HEK293T (cell line): ENCODE results near the gene SMC5.

Experiments
- ARNT ChIP-seq: fragments of 450-650 bp; IDR thresholded peaks from 2 replicates; pipeline ENCODE4 v1.6.1; 2017; ENCODE audit warnings: mild to moderate bottlenecking
- BHLHE40 ChIP-seq: fragments of 450-650 bp; IDR thresholded peaks from 2 replicates; pipeline ENCODE4 v1.6.1; 2016; ENCODE audit warnings: mild to moderate bottlenecking, moderate library complexity, borderline replicate concordance
- CTBP1 ChIP-seq: fragments of 450-650 bp; IDR thresholded peaks from 2 replicates; pipeline ENCODE4 v1.6.1; 2016; ENCODE audit warnings: borderline replicate concordance
- ELF4 ChIP-seq: fragments of 450-650 bp; IDR thresholded peaks from 2 replicates; pipeline ENCODE4 v1.6.1; 2017; ENCODE audit warnings: antibody characterized with exemption
- FOXA1 ChIP-seq: fragments of 450-650 bp; IDR thresholded peaks from 2 replicates; pipeline ENCODE4 v1.6.1; 2016; ENCODE audit warnings: mild to moderate bottlenecking
- FOXK2 ChIP-seq: fragments of 450-650 bp; IDR thresholded peaks from 2 replicates; pipeline ENCODE4 v1.6.1; 2016; ENCODE audit warnings: mild to moderate bottlenecking
- FOXM1 ChIP-seq: fragments of 450-650 bp; IDR thresholded peaks from 2 replicates; pipeline ENCODE4 v1.6.1; 2017; ENCODE audit warnings: mild to moderate bottlenecking, borderline replicate concordance
- HDGF ChIP-seq: fragments of 450-650 bp; IDR thresholded peaks from 2 replicates; pipeline ENCODE4 v1.6.1; 2017; ENCODE audit warnings: antibody characterized with exemption, borderline replicate concordance
- L3MBTL2 ChIP-seq: fragments of 450-650 bp; conservative IDR thresholded peaks from 2 replicates; pipeline ENCODE4 v1.6.1; 2016; ENCODE audit warnings: mild to moderate bottlenecking
- LEF1 ChIP-seq: fragments of 450-650 bp; IDR thresholded peaks from 2 replicates; pipeline ENCODE4 v1.6.1; 2017; ENCODE audit warnings: mild to moderate bottlenecking, borderline replicate concordance
- SP1 ChIP-seq: fragments of 450-650 bp; IDR thresholded peaks from 2 replicates; pipeline ENCODE4 v1.6.1; 2017
- SUZ12 ChIP-seq: fragments of 450-650 bp; IDR thresholded peaks from 2 replicates; pipeline ENCODE4 v1.6.1; 2016; ENCODE audit warnings: mild to moderate bottlenecking
- TARDBP ChIP-seq: fragments of 450-650 bp; IDR thresholded peaks from 2 replicates; pipeline ENCODE4 v1.6.1; 2016
- ZNF384 ChIP-seq: fragments of 450-650 bp; IDR thresholded peaks from 2 replicates; pipeline ENCODE4 v1.6.1; 2016

- TF ChIP-seq FOXK2 (no peak), TARDBP (no peak), LEF1 (no peak), FOXA1 (no peak), ZNF384 (no peak), L3MBTL2 (no peak), SP1 (no peak), CTBP1 (no peak), HDGF (no peak), SUZ12 (no peak), ARNT (no peak), FOXM1 (no peak), ELF4 (no peak), BHLHE40 (no peak)
Observed at GRCh38 chr9:70262948-70263347, 4.2 kb downstream of the SMC5 start.
